Breast epithelium (tissue), 4 donors: ENCODE results near the gene CRIM1. TPM values are rescaled to one million over a fixed set of nuclear protein-coding genes. Genes with fewer than 3 reads are reported as not detected.

ENCODE experiments used
- DNase-seq, 2 donors: peaks; one replicate each; pipeline ENCODE4 v3.0.0-alpha.2; 2019; ENCODE audit warnings: low spot score in 2 of 2
- H3K27ac ChIP-seq, 2 donors: fragments of 200-600 bp; sonication (generic) in 1 of 2; one replicate each; pipeline ENCODE4 v1.5.1; 2016 to 2019; ENCODE audit warnings: mild to moderate bottlenecking in 1 of 2
- H3K27me3 ChIP-seq, 2 donors: fragments of 200-600 bp; sonication (generic) in 1 of 2; one replicate each; pipeline versions ENCODE4 v1.5.1 to v1.6.0; 2017 to 2019; ENCODE audit warnings: control low read depth in 1 of 2, mild to moderate bottlenecking in 1 of 2
- H3K36me3 ChIP-seq: fragments of 200-600 bp; one replicate; pipeline ENCODE4 v1.5.1; 2019
- H3K4me1 ChIP-seq, 2 donors: fragments of 200-600 bp; sonication (generic); one replicate each; pipeline ENCODE4 v1.5.1; 2016 to 2019; ENCODE audit warnings: control low read depth in 1 of 2
- H3K4me3 ChIP-seq, 3 donors: fragments of 200-600 bp; sonication (generic); 1 replicate in 2 of 3; 2 replicates in 1 of 3; pipeline ENCODE4 v1.5.1; 2016 to 2019; ENCODE audit warnings: mild to moderate bottlenecking in 3 of 3, moderate library complexity in 2 of 3
- H3K9me3 ChIP-seq, 2 donors: fragments of 200-600 bp; sonication (generic) in 1 of 2; one replicate each; pipeline ENCODE4 v1.5.1; 2016 to 2019; ENCODE audit warnings: control low read depth in 1 of 2
- POLR2A ChIP-seq: fragments of 450-650 bp; IDR thresholded peaks from one replicate; pipeline ENCODE4 v1.6.1; 2016; ENCODE audit warnings: antibody characterized with exemption, mild to moderate bottlenecking, moderate library complexity
- POLR2AphosphoS5 ChIP-seq, 3 donors: sonication (generic); formaldehyde crosslinking; IDR thresholded peaks; one replicate each; pipeline ENCODE4 v1.6.1; 2017; ENCODE audit warnings: antibody characterized with exemption in 3 of 3
- intact Hi-C: fragments of 100-400 bp; cut with DNase I; formaldehyde crosslinking; loops from one replicate; pipeline ENCODE4 v1.15.1; 2023; ENCODE audit warnings: low total_unique reads
- total RNA-seq, 3 donors: library from RNA; depleted of rRNA; stranded (reverse); fragments of >200 nt; gene quantifications; one replicate each; pipeline ENCODE4 v1.1.0, GENCODE V29; 2016
- TF ChIP-seq, protein P1 (sequence below), 3 donors: fragments of 450-650 bp; IDR thresholded peaks; one replicate each; pipeline ENCODE4 v1.5.1; 2016 to 2017; ENCODE audit warnings: antibody characterized with exemption in 3 of 3, mild to moderate bottlenecking in 3 of 3, moderate library complexity in 3 of 3

Gene CRIM1
- total RNA-seq, 3 donors from 2014 or later = 166 to 187 (median 178) TPM

DNA sequence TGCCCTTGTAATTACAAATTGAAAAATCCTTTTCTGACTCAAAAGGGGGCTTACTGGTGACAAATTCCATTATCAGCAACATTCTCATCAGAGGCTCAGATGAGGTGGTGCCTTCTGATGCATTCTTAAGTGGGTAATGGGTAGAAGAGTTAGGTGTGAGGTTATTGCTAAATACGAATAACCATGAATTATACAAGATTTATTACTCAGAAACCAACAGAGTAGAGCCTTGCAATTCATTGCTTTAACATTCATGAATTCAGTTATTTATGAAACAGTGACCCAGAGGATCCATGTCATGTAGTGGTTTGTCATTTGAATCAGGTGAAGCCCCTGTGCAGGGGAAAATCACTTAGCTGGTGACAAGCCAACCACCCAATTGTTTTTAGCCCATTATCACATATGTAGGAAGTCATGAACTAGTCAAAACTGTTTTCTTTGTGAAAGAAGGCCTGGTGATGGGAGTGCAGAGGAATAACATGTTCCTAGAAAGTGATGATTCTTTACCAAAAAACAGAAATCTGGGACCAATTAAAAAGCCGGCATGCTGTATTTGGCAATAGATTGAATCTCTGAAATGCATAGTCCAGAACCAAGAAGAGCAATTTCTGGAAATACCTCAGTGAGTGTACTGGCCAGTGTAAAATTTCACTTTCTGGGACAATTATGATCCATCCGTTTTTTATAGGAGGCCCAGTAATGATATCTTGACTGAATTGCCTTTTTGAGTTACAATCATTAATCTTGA, 70.2 kb downstream of the CRIM1 start:
- intact Hi-C loops = no loop called here
- H3K27me3 ChIP-seq = no peaks in the 10 kb centered on the region
- no peak overlapping the region for H3K27ac ChIP-seq
- H3K36me3 ChIP-seq = no peaks in the 10 kb centered on the region
- no peak for DNase-seq
- no peaks in the 10 kb centered on the region for H3K4me1 ChIP-seq
- H3K9me3 ChIP-seq = no peaks in the 10 kb centered on the region
- H3K4me3 ChIP-seq = no peak overlapping the region
- TF ChIP-seq POLR2A = no peak
- no peak for TF ChIP-seq POLR2AphosphoS5 (IDR thresholded peaks at IDR 0.05)
- TF ChIP-seq, protein P1, sequence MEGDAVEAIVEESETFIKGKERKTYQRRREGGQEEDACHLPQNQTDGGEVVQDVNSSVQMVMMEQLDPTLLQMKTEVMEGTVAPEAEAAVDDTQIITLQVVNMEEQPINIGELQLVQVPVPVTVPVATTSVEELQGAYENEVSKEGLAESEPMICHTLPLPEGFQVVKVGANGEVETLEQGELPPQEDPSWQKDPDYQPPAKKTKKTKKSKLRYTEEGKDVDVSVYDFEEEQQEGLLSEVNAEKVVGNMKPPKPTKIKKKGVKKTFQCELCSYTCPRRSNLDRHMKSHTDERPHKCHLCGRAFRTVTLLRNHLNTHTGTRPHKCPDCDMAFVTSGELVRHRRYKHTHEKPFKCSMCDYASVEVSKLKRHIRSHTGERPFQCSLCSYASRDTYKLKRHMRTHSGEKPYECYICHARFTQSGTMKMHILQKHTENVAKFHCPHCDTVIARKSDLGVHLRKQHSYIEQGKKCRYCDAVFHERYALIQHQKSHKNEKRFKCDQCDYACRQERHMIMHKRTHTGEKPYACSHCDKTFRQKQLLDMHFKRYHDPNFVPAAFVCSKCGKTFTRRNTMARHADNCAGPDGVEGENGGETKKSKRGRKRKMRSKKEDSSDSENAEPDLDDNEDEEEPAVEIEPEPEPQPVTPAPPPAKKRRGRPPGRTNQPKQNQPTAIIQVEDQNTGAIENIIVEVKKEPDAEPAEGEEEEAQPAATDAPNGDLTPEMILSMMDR (IDR thresholded peaks at IDR 0.05) = no peak

- Histone ChIP-seq H3K4me1 (peaks cover under 1 to 2% of the 10 kb centered on the region in 2 donors), H3K27ac (peak overlapping the region in 1 of 2 donors; percentile 19), H3K4me3 (no peak overlapping the region), H3K9me3 (no peaks in the 10 kb centered on the region), H3K27me3 (no peaks in the 10 kb centered on the region), H3K36me3 (no peaks in the 10 kb centered on the region)
- intact Hi-C loops = no loop called here
- no peak for DNase-seq
- TF ChIP-seq, protein P1 (IDR thresholded peaks at IDR 0.05) = no peak
- TF ChIP-seq POLR2AphosphoS5 (IDR thresholded peaks at IDR 0.05) = no peak
- TF ChIP-seq POLR2A = no peak
Measured at GRCh38 chr2:36427790-36428243, 72.2 kb downstream of the CRIM1 start.

DNA sequence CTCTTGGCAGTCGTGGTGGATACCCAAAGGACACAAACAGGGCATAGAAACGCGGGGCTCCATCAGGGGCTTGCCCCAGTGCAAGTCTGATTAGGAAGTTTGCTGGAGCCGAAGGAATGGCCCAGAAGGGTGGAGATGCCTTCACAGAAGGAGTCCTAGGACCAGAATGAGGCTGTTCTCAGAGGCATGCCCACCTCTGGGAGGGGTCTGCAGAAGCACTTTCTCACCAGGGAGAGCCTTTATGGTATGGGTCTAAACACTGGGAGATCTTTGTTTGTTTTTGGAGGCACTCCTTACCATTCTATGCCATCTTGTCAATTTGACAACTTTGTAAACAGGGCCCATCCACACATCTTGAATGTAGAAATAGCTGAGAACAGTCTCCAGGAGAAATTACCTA, 75.0 kb downstream of the CRIM1 start:
- no peak for TF ChIP-seq POLR2A
- TF ChIP-seq, protein P1 (IDR thresholded peaks at IDR 0.05) = no peak
- TF ChIP-seq POLR2AphosphoS5 (IDR thresholded peaks at IDR 0.05) = no peak
- intact Hi-C loops = loop anchor here (10.0 kb wide), 1 partner anchor 76 kb away; the partner anchor contains the start of gene CRIM1

DNA sequence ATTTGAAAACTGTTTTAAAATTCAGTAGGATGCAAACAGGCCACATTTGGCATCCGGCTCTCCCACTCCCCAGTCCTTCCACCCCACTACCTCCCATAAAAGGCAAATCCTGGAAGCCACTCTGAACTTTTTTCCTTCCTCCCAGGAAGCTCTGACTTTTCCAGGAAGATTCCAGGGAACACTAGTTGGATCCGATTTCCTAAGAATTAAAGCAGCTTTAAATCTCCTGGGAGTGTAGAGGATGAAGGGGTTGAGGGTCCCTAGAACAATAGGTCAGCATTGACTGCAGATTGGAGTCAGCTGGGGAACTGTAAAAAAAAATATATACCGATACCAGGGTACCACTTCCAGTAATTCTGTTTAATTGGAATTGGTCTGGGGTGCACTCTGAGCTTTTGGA, 76.9 kb downstream of the CRIM1 start:
- TF ChIP-seq POLR2AphosphoS5 (IDR thresholded peaks at IDR 0.05) (no peak), POLR2A (no peak)
- TF ChIP-seq, protein P1 (IDR thresholded peaks at IDR 0.05) = no peak
- Histone ChIP-seq H3K36me3 (no peaks in the 10 kb centered on the region), H3K4me3 (no peak overlapping the region), H3K9me3 (no peaks in the 10 kb centered on the region), H3K4me1 (peaks cover 5 to 17% of the 10 kb centered on the region in 2 donors), H3K27ac (peak overlapping the region; percentile 77 to 86), H3K27me3 (no peaks in the 10 kb centered on the region)
- DNase-seq = no peak
- intact Hi-C loops = loop anchor here (1.0 to 10.0 kb wide), 2 partner anchors 9 to 78 kb away; partner anchors contain the start of gene CRIM1

More for the DNA sequence above, 75.0 kb downstream of the CRIM1 start:
- H3K27me3 ChIP-seq = no peaks in the 10 kb centered on the region
- H3K4me1 ChIP-seq = peaks cover 5 to 17% of the 10 kb centered on the region in 2 donors
- no peaks in the 10 kb centered on the region for H3K9me3 ChIP-seq
- no peaks in the 10 kb centered on the region for H3K36me3 ChIP-seq
- no peak for DNase-seq
- peak overlapping the region in 1 of 3 donors; percentile 17 for H3K4me3 ChIP-seq
- H3K27ac ChIP-seq = peak overlapping the region; percentile 77
